GM18517 (cell line): ENCODE measurements around the gene DYNC2H1.

Source experiments
- ATAC-seq: cut with Tn5 transposase; IDR thresholded peaks from one replicate; pipeline ENCODE4 v1.9.1; 2021; ENCODE audit warnings: mild to moderate bottlenecking, moderate library complexity; ENCODE audit not compliant: unreplicated experiment

Gene DYNC2H1

GRCh38 chr11:103525069-103525468, 415.8 kb downstream of the DYNC2H1 start:
- ATAC-seq, result no peak

DNA sequence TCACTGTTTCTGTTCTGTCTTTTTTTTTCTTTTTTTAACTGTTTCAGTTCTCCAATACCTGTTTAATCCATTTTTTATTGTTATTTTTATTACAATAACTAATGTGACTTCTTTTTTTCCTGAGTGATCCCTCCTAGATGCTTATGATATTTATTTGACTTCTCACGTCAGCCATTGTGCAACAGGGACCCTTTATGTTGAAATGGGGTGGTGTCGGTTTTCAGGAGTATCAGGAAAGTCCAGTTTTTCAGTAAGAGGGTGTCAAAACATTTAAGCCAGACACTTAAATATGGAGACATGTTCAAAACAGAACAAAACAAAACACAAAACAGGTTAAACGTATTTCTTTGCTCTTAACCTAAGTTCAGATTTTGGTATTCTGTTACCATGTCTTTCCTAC, 418.8 kb downstream of the DYNC2H1 start:
- ATAC-seq, result no peak

GRCh38 chr11:103528596-103528995, 419.4 kb downstream of the DYNC2H1 start:
- no peak for ATAC-seq

DNA sequence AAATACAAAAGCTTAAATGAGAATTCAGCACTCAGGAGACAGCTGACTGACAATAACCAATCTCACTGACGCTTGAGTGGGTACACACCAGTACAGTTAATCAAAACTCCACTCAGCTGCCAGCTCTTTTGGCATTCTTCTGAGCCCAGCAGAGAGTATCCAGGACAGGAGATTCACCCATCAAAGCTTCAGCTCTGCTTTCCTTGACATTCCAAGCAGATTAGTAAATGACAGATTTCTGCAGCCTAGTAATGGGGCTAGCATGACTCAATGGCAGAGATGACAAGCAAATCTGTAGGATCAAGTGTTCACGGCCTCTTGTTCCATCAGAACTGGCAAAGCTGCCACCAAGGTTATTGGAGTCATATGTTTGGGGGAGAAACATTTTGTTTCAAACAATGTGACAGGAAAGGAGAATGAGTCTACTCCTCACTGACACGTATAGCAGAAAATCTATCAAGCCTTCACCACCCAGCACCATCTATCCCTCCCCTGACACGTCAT, 420.0 kb downstream of the DYNC2H1 start:
- no peak for ATAC-seq
